ENCODE measurements around the gene CCL2. TPM values are rescaled to one million over a fixed set of nuclear protein-coding genes. Genes with fewer than 3 reads are reported as not detected.

Gene CCL2
- total RNA-seq, 1 experiment from 2014 or later, result not detected

- no peak overlapping the region for H3K4me3 ChIP-seq (ENCODE audit: low read length)
- no peaks in the 10 kb centered on the region for H3K36me3 ChIP-seq (ENCODE audit: insufficient read depth, low read length)
- H4K20me1 ChIP-seq (ENCODE audit: insufficient read depth, low read depth, low read length), result no peaks in the 10 kb centered on the region
- H3K27ac ChIP-seq (ENCODE audit: low read length), result no peak overlapping the region
- H2AFZ ChIP-seq (ENCODE audit: low read length), result no peak overlapping the region
- no peaks in the 10 kb centered on the region for H3K4me1 ChIP-seq (ENCODE audit: low read length)
- H3K4me2 ChIP-seq (ENCODE audit: low read depth, low read length, poor library complexity, severe bottlenecking), result no peak overlapping the region
- H3K9me3 ChIP-seq (ENCODE audit: low read length), result no peaks in the 10 kb centered on the region
- H3K9ac ChIP-seq (ENCODE audit: low read length), result no peak overlapping the region
- H3K79me2 ChIP-seq (ENCODE audit: low read length), result no peaks in the 10 kb centered on the region
- DNase-seq, result no peak
- no peaks in the 10 kb centered on the region for H3K9me2 ChIP-seq (replicated peaks; ENCODE audit: insufficient read depth, low read length)
- no peaks in the 10 kb centered on the region for H3K27me3 ChIP-seq (ENCODE audit: low read length)
Observed at GRCh38 chr17:34302636-34303035, 47.6 kb downstream of the CCL2 start.

DNA sequence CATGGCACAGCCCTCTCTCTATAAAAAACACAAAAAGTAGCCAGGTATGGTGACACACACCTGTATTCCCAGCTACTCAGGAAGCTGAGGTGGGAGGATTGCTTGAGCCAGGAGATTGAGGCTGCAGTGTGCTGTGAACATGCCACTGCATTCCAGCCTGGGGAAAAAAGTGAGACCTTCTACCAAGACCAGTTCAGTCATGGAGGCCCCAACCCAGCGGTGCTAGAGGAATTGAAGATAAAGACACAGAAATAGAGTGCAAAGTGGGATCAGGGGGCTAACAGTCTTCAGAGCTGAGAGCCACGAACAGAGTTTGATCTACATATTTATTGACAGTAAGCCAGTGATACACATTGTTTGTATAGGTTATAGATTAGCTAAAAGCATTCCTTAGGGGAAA lies 48.5 kb downstream of the CCL2 start:
- Histone ChIP-seq H2AFZ (ENCODE audit: low read length) (no peak overlapping the region), H3K4me3 (ENCODE audit: low read length) (no peak overlapping the region), H3K9me2 (replicated peaks; ENCODE audit: insufficient read depth, low read length) (no peaks in the 10 kb centered on the region), H3K9ac (ENCODE audit: low read length) (no peak overlapping the region), H3K9me3 (ENCODE audit: low read length) (no peaks in the 10 kb centered on the region), H3K4me1 (ENCODE audit: low read length) (no peaks in the 10 kb centered on the region), H3K36me3 (ENCODE audit: insufficient read depth, low read length) (no peaks in the 10 kb centered on the region), H3K79me2 (ENCODE audit: low read length) (no peaks in the 10 kb centered on the region), H3K27ac (ENCODE audit: low read length) (no peak overlapping the region), H3K4me2 (ENCODE audit: low read depth, low read length, poor library complexity, severe bottlenecking) (no peak overlapping the region), H4K20me1 (ENCODE audit: insufficient read depth, low read depth, low read length) (no peaks in the 10 kb centered on the region), H3K27me3 (ENCODE audit: low read length) (no peaks in the 10 kb centered on the region)
- no peak for DNase-seq

DNA sequence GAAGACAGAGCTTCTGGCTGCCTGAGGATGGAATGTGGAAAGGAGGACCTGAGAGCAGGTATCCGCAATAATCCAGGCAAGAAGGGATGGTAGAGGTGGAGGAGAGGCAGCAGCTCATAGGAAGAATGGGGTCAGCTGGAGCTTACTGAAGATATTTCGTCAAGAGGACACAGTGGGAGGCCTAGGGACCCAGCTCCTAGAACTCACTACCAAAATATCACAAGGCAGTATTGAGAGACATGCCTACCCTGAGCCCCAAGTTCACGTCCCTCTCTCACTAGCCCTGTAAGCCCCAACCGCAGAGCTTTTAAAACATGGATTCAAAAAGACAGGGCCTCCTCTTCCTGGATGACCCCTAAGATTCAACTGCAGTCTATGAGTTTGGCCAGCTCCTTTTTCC lies 50.0 kb downstream of the CCL2 start:
- H3K9ac ChIP-seq (ENCODE audit: low read length), result no peak overlapping the region
- DNase-seq, result no peak
- no peak overlapping the region for H3K4me2 ChIP-seq (ENCODE audit: low read depth, low read length, poor library complexity, severe bottlenecking)
- H3K4me3 ChIP-seq (ENCODE audit: low read length), result no peak overlapping the region
- no peaks in the 10 kb centered on the region for H3K9me3 ChIP-seq (ENCODE audit: low read length)
- no peak overlapping the region for H2AFZ ChIP-seq (ENCODE audit: low read length)
- no peaks in the 10 kb centered on the region for H3K27me3 ChIP-seq (ENCODE audit: low read length)
- no peak overlapping the region for H3K27ac ChIP-seq (ENCODE audit: low read length)
- no peaks in the 10 kb centered on the region for H3K36me3 ChIP-seq (ENCODE audit: insufficient read depth, low read length)
- H4K20me1 ChIP-seq (ENCODE audit: insufficient read depth, low read depth, low read length), result no peaks in the 10 kb centered on the region
- H3K9me2 ChIP-seq (replicated peaks; ENCODE audit: insufficient read depth, low read length), result no peaks in the 10 kb centered on the region
- H3K4me1 ChIP-seq (ENCODE audit: low read length), result no peaks in the 10 kb centered on the region
- no peaks in the 10 kb centered on the region for H3K79me2 ChIP-seq (ENCODE audit: low read length)

DNA sequence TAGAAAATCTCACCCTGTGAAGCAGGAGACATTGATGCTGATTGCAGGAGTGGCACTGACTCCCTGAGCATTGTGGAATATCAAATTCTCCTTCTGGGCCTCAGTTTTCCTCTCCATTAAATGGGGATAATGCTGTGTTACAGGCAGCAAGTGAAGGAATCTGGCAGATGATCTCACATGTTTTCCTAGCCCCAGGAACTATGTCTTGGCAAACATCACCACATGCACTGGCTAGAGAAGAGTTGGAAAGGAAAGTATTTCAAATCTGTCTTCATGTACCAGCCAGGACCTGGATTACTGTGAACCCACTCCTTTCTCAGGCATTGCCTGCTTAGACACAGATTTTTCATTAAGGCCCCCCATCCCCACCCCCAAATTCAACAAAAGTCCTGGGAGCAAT lies 50.5 kb downstream of the CCL2 start:
- Histone ChIP-seq H3K27me3 (ENCODE audit: low read length) (no peaks in the 10 kb centered on the region), H3K9me3 (ENCODE audit: low read length) (no peaks in the 10 kb centered on the region), H3K4me3 (ENCODE audit: low read length) (no peak overlapping the region), H4K20me1 (ENCODE audit: insufficient read depth, low read depth, low read length) (no peaks in the 10 kb centered on the region), H3K9ac (ENCODE audit: low read length) (no peak overlapping the region), H2AFZ (ENCODE audit: low read length) (no peak overlapping the region), H3K36me3 (ENCODE audit: insufficient read depth, low read length) (no peaks in the 10 kb centered on the region), H3K27ac (ENCODE audit: low read length) (no peak overlapping the region), H3K79me2 (ENCODE audit: low read length) (no peaks in the 10 kb centered on the region), H3K9me2 (replicated peaks; ENCODE audit: insufficient read depth, low read length) (no peaks in the 10 kb centered on the region), H3K4me2 (ENCODE audit: low read depth, low read length, poor library complexity, severe bottlenecking) (no peak overlapping the region), H3K4me1 (ENCODE audit: low read length) (no peaks in the 10 kb centered on the region)
- DNase-seq, result no peak

DNA sequence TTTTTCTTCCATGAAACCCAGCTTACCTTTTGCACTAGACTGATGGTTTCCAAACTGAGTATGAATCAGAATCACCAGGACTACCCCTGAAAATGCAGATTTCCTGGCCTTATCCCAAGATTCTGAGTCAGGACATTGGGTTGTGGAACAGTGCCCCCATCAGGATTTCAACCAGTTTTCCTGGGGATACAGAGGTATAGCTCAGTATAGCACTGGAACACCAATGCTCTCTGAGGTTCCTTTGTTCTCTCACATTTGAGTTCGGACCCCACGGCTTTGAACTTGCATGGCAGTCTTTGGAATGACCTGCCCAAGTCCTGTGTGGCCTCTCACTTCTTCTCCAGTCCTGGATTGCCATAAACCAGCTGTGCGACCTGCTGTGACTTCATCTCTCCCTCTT lies 51.4 kb downstream of the CCL2 start:
- no peak overlapping the region for H3K9ac ChIP-seq (ENCODE audit: low read length)
- DNase-seq, result no peak
- H3K4me3 ChIP-seq (ENCODE audit: low read length), result no peak overlapping the region
- no peak overlapping the region for H2AFZ ChIP-seq (ENCODE audit: low read length)
- H3K9me3 ChIP-seq (ENCODE audit: low read length), result no peaks in the 10 kb centered on the region
- H3K36me3 ChIP-seq (ENCODE audit: insufficient read depth, low read length), result no peaks in the 10 kb centered on the region
- H3K79me2 ChIP-seq (ENCODE audit: low read length), result no peaks in the 10 kb centered on the region
- H3K9me2 ChIP-seq (replicated peaks; ENCODE audit: insufficient read depth, low read length), result no peaks in the 10 kb centered on the region
- H3K4me2 ChIP-seq (ENCODE audit: low read depth, low read length, poor library complexity, severe bottlenecking), result no peak overlapping the region
- no peaks in the 10 kb centered on the region for H4K20me1 ChIP-seq (ENCODE audit: insufficient read depth, low read depth, low read length)
- no peak overlapping the region for H3K27ac ChIP-seq (ENCODE audit: low read length)
- H3K27me3 ChIP-seq (ENCODE audit: low read length), result no peaks in the 10 kb centered on the region
- H3K4me1 ChIP-seq (ENCODE audit: low read length), result no peaks in the 10 kb centered on the region

Other genes with a start within 250 kb of the CCL2 start
- gene CCL7, start 14.9 kb downstream of the CCL2 start, total RNA-seq (2014; rRNA removed; shearing (Covaris generic); ENCODE audit: low replicate concordance), result not detected in 2 replicates
- gene CCL11, start 30.5 kb downstream of the CCL2 start, total RNA-seq (2014; rRNA removed; shearing (Covaris generic); ENCODE audit: low replicate concordance), result not detected in 2 replicates
- not detected in 2 replicates for gene CCL8, start 64.2 kb downstream of the CCL2 start, total RNA-seq (2014; rRNA removed; shearing (Covaris generic); ENCODE audit: low replicate concordance)
- not detected in 2 replicates for gene CCL13, start 101.2 kb downstream of the CCL2 start, total RNA-seq (2014; rRNA removed; shearing (Covaris generic); ENCODE audit: low replicate concordance)
- gene CCL1, start 107.9 kb downstream of the CCL2 start, total RNA-seq (2014; rRNA removed; shearing (Covaris generic); ENCODE audit: low replicate concordance), result not detected in 2 replicates